DMS53 treated with DMSO at 0.1 percent for 48 hours (cell line): Measurements from ENCODE around the gene HDX.
"Not testable (repeated sequence)": the region's sequence is repeated elsewhere in the genome, so short reads cannot be mapped to it uniquely, and the experiment has no call there.

Experiments used
- DNase-seq: peaks from one replicate; lab custom pipeline; 2025; ENCODE audit not compliant: unreplicated experiment; lab: John Stamatoyannopoulos, UW

HDX gene

GRCh38 chrX:84340968-84341367 lies 161.3 kb downstream of the HDX start:
- no peak for DNase-seq

- peak; percentile 24 for DNase-seq
Observed at GRCh38 chrX:84339507-84340364, 162.5 kb downstream of the HDX start.

GRCh38 chrX:84336646-84337045 lies 165.6 kb downstream of the HDX start:
- DNase-seq = no peak

DNA sequence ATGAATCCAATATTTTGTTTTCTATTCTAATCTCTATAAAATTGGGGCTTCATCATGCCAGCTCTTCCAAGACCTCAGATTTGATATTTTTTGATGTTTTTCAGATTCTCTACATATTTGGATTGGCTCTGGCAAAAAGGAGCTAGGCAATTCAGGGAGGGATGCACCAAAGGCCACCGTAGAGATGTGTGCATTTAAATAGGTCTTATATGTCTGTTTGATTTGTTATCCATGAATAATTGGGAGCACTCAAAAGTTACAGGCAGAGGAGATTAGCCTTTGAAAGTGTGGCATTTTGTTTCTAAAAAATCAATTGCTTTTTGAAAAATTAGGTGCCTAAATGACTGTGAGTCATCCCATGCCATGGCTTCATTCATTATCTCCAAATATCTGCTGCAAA lies 167.1 kb downstream of the HDX start:
- DNase-seq = no peak

GRCh38 chrX:84322083-84322827 lies 180.0 kb downstream of the HDX start:
- no peak for DNase-seq

DNA sequence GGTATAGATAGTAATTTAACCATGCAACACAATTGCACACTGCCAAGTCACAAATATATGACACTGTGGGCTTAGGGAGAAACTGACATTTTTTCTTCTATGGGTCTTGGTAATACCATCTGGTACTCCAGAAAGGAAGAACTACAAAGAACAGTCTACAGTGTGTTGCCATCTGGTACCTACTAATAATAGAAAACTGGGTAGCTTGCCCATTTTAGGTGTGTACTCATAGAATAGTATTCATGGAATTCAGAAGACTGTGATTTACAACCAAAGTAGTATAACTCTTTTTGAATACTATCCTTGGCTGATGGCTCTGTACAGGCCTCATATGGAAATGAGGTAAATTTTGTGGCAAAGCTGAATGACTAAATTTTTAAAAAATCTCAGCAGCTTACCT lies 181.6 kb downstream of the HDX start:
- DNase-seq = no peak

GRCh38 chrX:84320023-84320422 lies 182.2 kb downstream of the HDX start:
- no peak for DNase-seq

DNA sequence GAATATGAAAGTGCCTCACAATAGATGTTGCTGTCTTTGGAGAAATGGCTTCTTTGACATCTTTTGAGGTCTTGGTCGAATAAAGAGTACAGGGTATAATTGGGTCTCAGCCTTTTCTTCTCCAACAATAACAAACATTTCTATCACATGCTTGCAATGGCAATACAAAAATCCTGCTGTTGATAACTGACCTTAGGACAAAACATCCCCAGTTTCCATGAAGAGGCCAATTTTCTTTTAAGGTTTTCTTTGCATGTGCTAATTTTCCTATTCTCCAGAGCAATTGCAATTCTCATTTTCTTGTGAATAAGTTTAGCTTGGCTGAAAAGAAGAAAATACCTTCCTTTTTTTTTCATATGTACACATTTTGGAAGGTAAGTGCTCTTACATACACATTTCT lies 183.6 kb downstream of the HDX start:
- DNase-seq = no peak

GRCh38 chrX:84315946-84316345 lies 186.3 kb downstream of the HDX start:
- DNase-seq = not testable (repeated sequence)
